Measurements from ENCODE around the gene LRP1B.

The LRP1B gene

GRCh38 chr2:141317986-141318385 is 812.8 kb downstream of the LRP1B start:
- H3K36me3 Mint-ChIP-seq = no peaks in the 10 kb centered on the region
- no peak overlapping the region for H3K27ac Mint-ChIP-seq
- H3K27me3 Mint-ChIP-seq = no peaks in the 10 kb centered on the region
- H3K4me1 Mint-ChIP-seq = no peaks in the 10 kb centered on the region
- peaks cover 4% of the 10 kb centered on the region for H3K9me3 Mint-ChIP-seq
- no peak overlapping the region for H3K4me3 Mint-ChIP-seq
- DNase-seq = no peak
- CTCF ChIA-PET = no interaction called here

GRCh38 chr2:141316606-141317005 is 814.2 kb downstream of the LRP1B start:
- H3K4me1 Mint-ChIP-seq = no peaks in the 10 kb centered on the region
- H3K27ac Mint-ChIP-seq = no peak overlapping the region
- H3K9me3 Mint-ChIP-seq = peaks cover 6% of the 10 kb centered on the region
- no peaks in the 10 kb centered on the region for H3K36me3 Mint-ChIP-seq
- no peak for DNase-seq
- H3K27me3 Mint-ChIP-seq = no peaks in the 10 kb centered on the region
- no peak overlapping the region for H3K4me3 Mint-ChIP-seq
- CTCF ChIA-PET = no interaction called here

GRCh38 chr2:141316103-141316502 is 814.7 kb downstream of the LRP1B start:
- H3K4me3 Mint-ChIP-seq = no peak overlapping the region
- peaks cover 6% of the 10 kb centered on the region for H3K9me3 Mint-ChIP-seq
- H3K36me3 Mint-ChIP-seq = no peaks in the 10 kb centered on the region
- H3K4me1 Mint-ChIP-seq = no peaks in the 10 kb centered on the region
- H3K27me3 Mint-ChIP-seq = no peaks in the 10 kb centered on the region
- CTCF ChIA-PET = no interaction called here
- no peak for DNase-seq
- no peak overlapping the region for H3K27ac Mint-ChIP-seq

- no peaks in the 10 kb centered on the region for H3K27me3 Mint-ChIP-seq
- no peak overlapping the region for H3K27ac Mint-ChIP-seq
- no peaks in the 10 kb centered on the region for H3K36me3 Mint-ChIP-seq
- no peak for DNase-seq
- H3K4me1 Mint-ChIP-seq = no peaks in the 10 kb centered on the region
- CTCF ChIA-PET = no interaction called here
- no peak overlapping the region for H3K4me3 Mint-ChIP-seq
- peaks cover 8% of the 10 kb centered on the region for H3K9me3 Mint-ChIP-seq
Observed at GRCh38 chr2:141313972-141314371, 816.8 kb downstream of the LRP1B start.

- H3K9me3 Mint-ChIP-seq = peaks cover 5% of the 10 kb centered on the region
- H3K4me1 Mint-ChIP-seq = no peaks in the 10 kb centered on the region
Observed at GRCh38 chr2:141311430-141311829, 819.4 kb downstream of the LRP1B start.

GRCh38 chr2:141306368-141306767 is 824.4 kb downstream of the LRP1B start:
- Mint-ChIP-seq H3K4me3 (no peak overlapping the region), H3K4me1 (no peaks in the 10 kb centered on the region), H3K27me3 (no peaks in the 10 kb centered on the region), H3K27ac (no peak overlapping the region), H3K36me3 (no peaks in the 10 kb centered on the region), H3K9me3 (peaks cover 7% of the 10 kb centered on the region)
- DNase-seq = no peak
- CTCF ChIA-PET = no interaction called here

More at GRCh38 chr2:141311430-141311829, 819.4 kb downstream of the LRP1B start:
- H3K27me3 Mint-ChIP-seq = no peaks in the 10 kb centered on the region
- H3K27ac Mint-ChIP-seq = no peak overlapping the region
- no peak for DNase-seq
- H3K4me3 Mint-ChIP-seq = no peak overlapping the region
- CTCF ChIA-PET = no interaction called here
- H3K36me3 Mint-ChIP-seq = no peaks in the 10 kb centered on the region

- Mint-ChIP-seq H3K9me3 (peaks cover 12% of the 10 kb centered on the region), H3K27ac (no peak overlapping the region), H3K36me3 (no peaks in the 10 kb centered on the region), H3K4me1 (no peaks in the 10 kb centered on the region), H3K27me3 (no peaks in the 10 kb centered on the region), H3K4me3 (no peak overlapping the region)
- CTCF ChIA-PET = no interaction called here
- DNase-seq = no peak
Observed at GRCh38 chr2:141301551-141301950, 829.3 kb downstream of the LRP1B start.

- CTCF ChIA-PET = no interaction called here
- Mint-ChIP-seq H3K4me1 (no peaks in the 10 kb centered on the region), H3K4me3 (no peak overlapping the region), H3K27me3 (no peaks in the 10 kb centered on the region), H3K27ac (no peak overlapping the region), H3K36me3 (no peaks in the 10 kb centered on the region), H3K9me3 (peaks cover 12% of the 10 kb centered on the region)
- no peak for DNase-seq
Observed at GRCh38 chr2:141280037-141280436, 850.8 kb downstream of the LRP1B start.

- Mint-ChIP-seq H3K27me3 (no peaks in the 10 kb centered on the region), H3K9me3 (peaks cover 8% of the 10 kb centered on the region), H3K27ac (no peak overlapping the region), H3K4me3 (no peak overlapping the region), H3K36me3 (no peaks in the 10 kb centered on the region), H3K4me1 (no peaks in the 10 kb centered on the region)
- no peak for DNase-seq
- CTCF ChIA-PET = no interaction called here
Observed at GRCh38 chr2:141271346-141271745, 859.5 kb downstream of the LRP1B start.

GRCh38 chr2:141264848-141265247 is 866.0 kb downstream of the LRP1B start:
- peaks cover 8% of the 10 kb centered on the region for H3K9me3 Mint-ChIP-seq
- CTCF ChIA-PET = no interaction called here
- no peaks in the 10 kb centered on the region for H3K4me1 Mint-ChIP-seq

GRCh38 chr2:141260911-141261310 is 869.9 kb downstream of the LRP1B start:
- H3K27ac Mint-ChIP-seq = no peak overlapping the region
- CTCF ChIA-PET = no interaction called here
- H3K4me3 Mint-ChIP-seq = no peak overlapping the region
- no peak for DNase-seq
- no peaks in the 10 kb centered on the region for H3K36me3 Mint-ChIP-seq
- no peaks in the 10 kb centered on the region for H3K27me3 Mint-ChIP-seq
- H3K4me1 Mint-ChIP-seq = no peaks in the 10 kb centered on the region
- peaks cover 14% of the 10 kb centered on the region for H3K9me3 Mint-ChIP-seq

More at GRCh38 chr2:141264848-141265247, 866.0 kb downstream of the LRP1B start:
- H3K27ac Mint-ChIP-seq = no peak overlapping the region
- no peaks in the 10 kb centered on the region for H3K36me3 Mint-ChIP-seq
- H3K4me3 Mint-ChIP-seq = no peak overlapping the region
- H3K27me3 Mint-ChIP-seq = no peaks in the 10 kb centered on the region
- DNase-seq = no peak

GRCh38 chr2:141259683-141260082 is 871.1 kb downstream of the LRP1B start:
- CTCF ChIA-PET = no interaction called here
- no peaks in the 10 kb centered on the region for H3K4me1 Mint-ChIP-seq
- H3K4me3 Mint-ChIP-seq = no peak overlapping the region

GRCh38 chr2:141242008-141242407 is 888.8 kb downstream of the LRP1B start:
- no peak overlapping the region for H3K4me3 Mint-ChIP-seq
- H3K36me3 Mint-ChIP-seq = no peaks in the 10 kb centered on the region
- H3K9me3 Mint-ChIP-seq = peaks cover 7% of the 10 kb centered on the region
- CTCF ChIA-PET = no interaction called here
- DNase-seq = no peak
- no peaks in the 10 kb centered on the region for H3K4me1 Mint-ChIP-seq
- no peak overlapping the region for H3K27ac Mint-ChIP-seq
- H3K27me3 Mint-ChIP-seq = no peaks in the 10 kb centered on the region

More at GRCh38 chr2:141259683-141260082, 871.1 kb downstream of the LRP1B start:
- no peak for DNase-seq
- no peaks in the 10 kb centered on the region for H3K36me3 Mint-ChIP-seq
- H3K27ac Mint-ChIP-seq = no peak overlapping the region
- peaks cover 9% of the 10 kb centered on the region for H3K9me3 Mint-ChIP-seq
- H3K27me3 Mint-ChIP-seq = no peaks in the 10 kb centered on the region

GRCh38 chr2:141226560-141226959 is 904.3 kb downstream of the LRP1B start:
- Mint-ChIP-seq H3K27ac (no peak overlapping the region), H3K4me3 (no peak overlapping the region), H3K4me1 (no peaks in the 10 kb centered on the region), H3K36me3 (no peaks in the 10 kb centered on the region), H3K9me3 (peaks cover 15% of the 10 kb centered on the region), H3K27me3 (no peaks in the 10 kb centered on the region)
- CTCF ChIA-PET = no interaction called here
- DNase-seq = no peak

- H3K36me3 Mint-ChIP-seq = no peaks in the 10 kb centered on the region
- no peak overlapping the region for H3K27ac Mint-ChIP-seq
- no peak overlapping the region for H3K4me3 Mint-ChIP-seq
- H3K4me1 Mint-ChIP-seq = no peaks in the 10 kb centered on the region
- no peaks in the 10 kb centered on the region for H3K27me3 Mint-ChIP-seq
- H3K9me3 Mint-ChIP-seq = peaks cover 14% of the 10 kb centered on the region
- DNase-seq = no peak
- CTCF ChIA-PET = no interaction called here
Observed at GRCh38 chr2:141207036-141207385, 923.8 kb downstream of the LRP1B start.

GRCh38 chr2:141201016-141201565 is 929.7 kb downstream of the LRP1B start:
- no peak overlapping the region for H3K4me3 Mint-ChIP-seq
- H3K36me3 Mint-ChIP-seq = no peaks in the 10 kb centered on the region
- H3K27ac Mint-ChIP-seq = no peak overlapping the region
- CTCF ChIA-PET = no interaction called here
- peaks cover 13% of the 10 kb centered on the region for H3K9me3 Mint-ChIP-seq
- no peaks in the 10 kb centered on the region for H3K4me1 Mint-ChIP-seq
- H3K27me3 Mint-ChIP-seq = no peaks in the 10 kb centered on the region
- no peak for DNase-seq

Data from activated naive CD4-positive, alpha-beta T cell treated with anti-CD3 and anti-CD28 coated beads, Interleukin-2, amount 10 ng/mL, durations not matched to agents 7 days and 5 days (primary cell).